Measurements from ENCODE around the gene CDC42BPA.
A peak's percentile ranks its signal among the peaks of the same experiment; 100 is the strongest.

Gene CDC42BPA

DNA sequence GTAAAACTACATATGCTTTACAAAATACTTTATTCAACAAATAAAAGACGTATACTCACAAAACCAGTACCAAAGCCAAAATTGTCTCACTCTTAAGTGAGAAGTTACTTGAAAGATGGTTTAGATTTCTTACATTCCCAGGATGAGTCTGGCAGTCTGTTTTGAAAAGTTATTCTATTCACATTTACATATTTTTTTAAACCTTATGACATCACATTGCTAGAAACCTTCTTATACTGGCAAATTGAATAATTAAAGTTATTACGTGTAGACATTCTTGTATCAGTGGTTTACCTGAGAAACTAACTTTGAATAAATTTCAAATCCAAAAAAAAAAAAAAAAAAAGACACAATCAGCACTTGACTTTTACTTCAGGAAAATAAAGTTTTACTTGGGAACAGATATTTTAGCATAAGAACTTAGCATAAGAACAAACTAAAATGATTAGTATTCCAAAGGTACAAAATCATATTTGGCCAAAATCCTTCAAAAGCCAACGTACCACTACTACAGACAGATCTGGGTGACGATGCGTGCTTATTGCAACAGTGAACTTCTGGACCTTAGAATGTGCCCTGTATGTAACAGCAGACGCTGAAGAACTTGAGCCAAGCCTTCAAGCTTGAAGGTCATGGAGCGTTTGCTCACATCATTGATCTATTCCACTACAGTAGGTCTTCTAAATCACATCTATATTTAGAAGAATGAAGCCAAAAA lies 2.5 kb downstream of the CDC42BPA start:
- no peak for DNase-seq (ENCODE audit: extremely low spot score)
- TF ChIP-seq ZNF384 (IDR thresholded peaks at IDR 0.05) (peak; percentile 93), HDGF (IDR thresholded peaks at IDR 0.05; ENCODE audit: borderline replicate concordance) (no peak)
- ChIA-PET POLR2A (interaction anchor here (1.0 kb wide), 1 partner anchor 115 kb away, joined by 5 read pairs; no protein-coding TSS in a partner anchor), CTCF (no interaction called here)

DNA sequence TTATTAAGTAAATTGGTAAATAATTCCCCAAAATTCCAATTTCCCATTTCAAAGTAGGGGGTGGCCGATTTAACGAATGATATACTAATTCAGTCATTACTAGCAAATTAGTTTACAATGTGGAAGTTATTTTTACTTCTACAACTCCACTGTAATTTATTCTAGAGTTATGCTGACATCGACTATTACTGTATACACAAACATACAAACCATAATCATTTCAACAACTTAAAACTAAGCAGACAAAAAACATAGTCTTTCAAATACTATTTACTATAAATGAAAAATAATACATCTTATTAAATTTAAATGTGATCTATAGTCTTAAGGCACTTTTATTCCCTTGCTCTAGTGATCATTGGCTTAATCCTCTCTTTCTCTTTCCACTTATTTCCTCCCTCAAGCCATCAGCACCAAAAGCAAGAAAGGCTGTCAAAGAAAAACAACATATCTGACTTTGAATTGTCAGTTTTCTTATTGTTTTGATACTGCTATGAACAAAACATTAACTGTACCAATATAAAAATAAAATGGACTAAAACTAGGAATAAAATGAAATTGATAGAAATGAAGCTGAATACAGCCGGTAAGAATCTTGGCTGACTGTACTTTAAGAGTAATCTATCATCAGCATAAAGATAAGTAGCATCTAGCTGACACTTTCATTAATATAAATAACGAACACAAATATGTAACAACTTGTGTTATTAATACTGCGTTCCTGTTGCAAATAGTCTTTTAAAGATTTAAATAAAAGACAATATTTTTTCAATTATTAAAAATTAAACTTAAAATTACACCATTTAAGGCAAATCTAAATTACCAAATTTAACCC lies 4.1 kb downstream of the CDC42BPA start:
- POLR2A ChIA-PET, result interaction anchor here (0.9 kb wide), 1 partner anchor 375 kb away, joined by 3 read pairs; no protein-coding TSS in a partner anchor
- CTCF ChIA-PET, result no interaction called here
- DNase-seq (ENCODE audit: extremely low spot score), result no peak
- TF ChIP-seq, protein P1, sequence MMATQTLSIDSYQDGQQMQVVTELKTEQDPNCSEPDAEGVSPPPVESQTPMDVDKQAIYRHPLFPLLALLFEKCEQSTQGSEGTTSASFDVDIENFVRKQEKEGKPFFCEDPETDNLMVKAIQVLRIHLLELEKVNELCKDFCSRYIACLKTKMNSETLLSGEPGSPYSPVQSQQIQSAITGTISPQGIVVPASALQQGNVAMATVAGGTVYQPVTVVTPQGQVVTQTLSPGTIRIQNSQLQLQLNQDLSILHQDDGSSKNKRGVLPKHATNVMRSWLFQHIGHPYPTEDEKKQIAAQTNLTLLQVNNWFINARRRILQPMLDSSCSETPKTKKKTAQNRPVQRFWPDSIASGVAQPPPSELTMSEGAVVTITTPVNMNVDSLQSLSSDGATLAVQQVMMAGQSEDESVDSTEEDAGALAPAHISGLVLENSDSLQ (IDR thresholded peaks at IDR 0.05), result peak; percentile 54
- TF ChIP-seq CTBP1 (IDR thresholded peaks at IDR 0.05; ENCODE audit: borderline replicate concordance), result no peak

DNA sequence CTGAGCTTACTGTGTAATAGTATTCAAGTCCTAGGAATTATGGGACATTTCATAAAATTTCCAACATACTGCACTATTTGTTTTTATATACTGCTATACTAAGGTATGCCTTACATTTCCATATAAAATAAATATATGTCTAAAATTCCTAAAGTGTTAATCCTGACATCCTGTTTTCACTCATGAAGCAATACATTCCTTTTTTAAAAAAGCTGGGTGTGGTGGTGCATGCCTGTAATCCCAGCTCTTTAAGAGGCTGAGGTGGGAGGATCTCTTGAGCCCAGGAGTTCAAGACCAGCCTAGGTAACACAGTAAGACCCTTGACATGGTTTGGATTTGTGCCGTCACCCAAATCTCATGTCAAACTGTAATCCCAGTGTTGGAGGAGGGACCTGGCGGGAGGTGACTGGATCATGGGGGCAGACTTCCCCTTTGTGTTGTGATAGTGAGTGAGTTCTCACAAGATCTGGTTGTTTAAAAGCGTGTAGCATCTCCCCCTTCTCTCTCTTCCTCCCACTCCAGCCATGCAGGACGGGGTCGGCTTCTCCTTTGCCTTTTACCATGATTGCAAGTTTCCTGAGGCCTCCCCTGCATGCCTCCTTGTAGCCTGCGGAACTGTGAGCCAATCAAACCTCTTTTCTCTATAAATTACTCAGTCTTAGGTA lies 5.8 kb downstream of the CDC42BPA start:
- no peak for DNase-seq (ENCODE audit: extremely low spot score)
- POLR2A ChIA-PET, result no interaction called here
- CTCF ChIA-PET, result interaction anchor here (0.6 kb wide), 1 partner anchor 155 kb away, joined by 3 read pairs; no protein-coding TSS in a partner anchor
- no peak for TF ChIP-seq HDGF (IDR thresholded peaks at IDR 0.05; ENCODE audit: borderline replicate concordance)
- TF ChIP-seq TARDBP (IDR thresholded peaks at IDR 0.05), result no peak
- TF ChIP-seq SP1 (IDR thresholded peaks at IDR 0.05), result no peak
- no peak for TF ChIP-seq ZNF384 (IDR thresholded peaks at IDR 0.05)
- TF ChIP-seq LEF1 (IDR thresholded peaks at IDR 0.05; ENCODE audit: borderline replicate concordance), result no peak
- no peak for TF ChIP-seq L3MBTL2 (conservative IDR thresholded peaks at IDR 0.05)
- TF ChIP-seq FOXA1 (IDR thresholded peaks at IDR 0.05), result no peak
- TF ChIP-seq FOXK2 (IDR thresholded peaks at IDR 0.05), result no peak
- no peak for TF ChIP-seq FOXM1 (IDR thresholded peaks at IDR 0.05; ENCODE audit: borderline replicate concordance)
- no peak for TF ChIP-seq BHLHE40 (IDR thresholded peaks at IDR 0.05; ENCODE audit: borderline replicate concordance)
- no peak for TF ChIP-seq ARNT (IDR thresholded peaks at IDR 0.05)
- no peak for TF ChIP-seq NFRKB (IDR thresholded peaks at IDR 0.05)
- TF ChIP-seq ELF4 (IDR thresholded peaks at IDR 0.05), result no peak
- TF ChIP-seq, protein P1 (IDR thresholded peaks at IDR 0.05), result no peak
- TF ChIP-seq SUZ12 (IDR thresholded peaks at IDR 0.05), result no peak
- no peak for TF ChIP-seq CTBP1 (IDR thresholded peaks at IDR 0.05; ENCODE audit: borderline replicate concordance)

DNA sequence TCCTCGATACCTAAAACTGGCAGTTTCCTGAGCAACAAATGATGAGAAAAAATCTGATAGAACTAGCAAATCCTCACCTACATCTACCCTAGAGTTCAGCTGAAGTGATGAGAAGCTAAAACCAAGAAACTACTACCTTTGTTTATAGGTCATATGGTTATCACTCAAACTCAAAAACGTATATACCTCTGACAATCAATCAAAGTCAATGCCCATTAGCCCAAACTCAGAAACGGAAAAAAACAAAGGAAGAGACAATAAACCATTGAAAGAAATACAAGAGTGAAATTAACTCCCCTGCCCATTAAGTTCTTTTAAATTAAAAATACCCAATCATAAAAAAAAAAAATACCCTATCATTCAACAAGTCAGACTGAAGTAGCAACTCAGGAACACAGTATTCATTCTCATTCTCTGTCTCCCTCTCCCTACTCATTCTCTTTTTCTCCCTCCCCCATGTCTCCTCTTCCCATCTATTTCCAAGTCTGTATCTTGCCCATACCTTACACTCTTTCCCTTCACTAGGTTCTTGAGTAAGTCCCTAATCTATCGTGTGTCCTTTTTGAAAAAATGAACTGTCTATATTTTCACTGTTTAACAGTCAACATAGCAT lies 6.8 kb downstream of the CDC42BPA start:
- TF ChIP-seq, protein P1 (IDR thresholded peaks at IDR 0.05), result peak; percentile 88
- TF ChIP-seq HDGF (IDR thresholded peaks at IDR 0.05; ENCODE audit: borderline replicate concordance) (no peak), ZNF384 (IDR thresholded peaks at IDR 0.05) (peak; percentile 33; the same call in 1 of the 2 replicates)
- ChIA-PET CTCF (no interaction called here), POLR2A (no interaction called here)
- no peak for DNase-seq (ENCODE audit: extremely low spot score)

DNA sequence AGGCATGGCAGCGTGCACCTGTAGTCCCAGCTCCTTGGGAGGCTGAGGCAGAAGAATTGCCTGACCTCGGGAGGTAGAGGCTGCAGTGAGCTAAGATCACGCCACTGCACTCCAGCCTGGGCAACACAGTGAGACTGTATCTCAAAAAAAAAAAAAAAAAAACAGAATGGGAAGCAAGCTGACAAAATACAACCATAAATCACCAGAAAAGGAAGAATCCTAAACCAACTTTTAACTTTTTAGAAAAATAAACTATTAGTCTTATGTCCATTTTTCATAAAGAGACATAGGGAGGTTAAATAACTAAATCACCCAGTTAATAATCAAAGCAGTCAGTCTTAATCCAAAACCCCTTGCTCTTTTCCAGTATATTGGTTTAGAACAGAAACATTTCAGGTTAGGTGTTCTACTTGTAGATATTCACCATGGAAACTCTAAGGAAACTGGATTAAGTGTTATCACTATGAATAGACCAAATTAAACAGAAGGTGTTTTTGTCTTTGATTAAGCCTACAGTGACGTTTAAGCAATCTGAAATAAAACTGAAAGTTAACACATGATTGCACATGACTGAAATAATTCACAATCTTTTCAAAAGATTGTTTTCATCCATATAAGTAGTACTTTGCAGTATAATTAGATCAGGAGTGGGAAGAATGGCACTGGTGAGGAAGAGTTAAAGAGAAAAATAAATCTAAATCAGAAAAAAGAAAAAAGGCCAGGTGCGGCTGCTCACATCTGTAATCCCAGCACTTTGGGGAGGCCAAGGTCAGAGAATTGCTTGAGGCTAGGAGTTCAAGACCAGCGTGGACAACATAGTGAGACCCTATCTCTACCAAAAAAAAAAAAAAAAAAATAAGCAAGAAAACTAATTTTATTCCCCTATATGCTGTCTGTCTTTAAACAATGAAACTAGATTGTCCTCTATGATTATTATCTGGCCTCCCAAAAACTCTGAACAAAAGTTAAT lies 9.6 kb downstream of the CDC42BPA start:
- CTCF ChIA-PET, result interaction anchor here (0.6 kb wide), 2 partner anchors 15 to 670 kb away, joined by 3 to 5 read pairs; no protein-coding TSS in a partner anchor

More for the DNA sequence above, 9.6 kb downstream of the CDC42BPA start:
- no peak for DNase-seq (ENCODE audit: extremely low spot score)
- POLR2A ChIA-PET, result no interaction called here
- no peak for TF ChIP-seq BHLHE40 (IDR thresholded peaks at IDR 0.05; ENCODE audit: borderline replicate concordance)
- TF ChIP-seq ZNF384 (IDR thresholded peaks at IDR 0.05), result peak; percentile 81
- TF ChIP-seq SUZ12 (IDR thresholded peaks at IDR 0.05), result no peak
- no peak for TF ChIP-seq CTBP1 (IDR thresholded peaks at IDR 0.05; ENCODE audit: borderline replicate concordance)
- no peak for TF ChIP-seq SP1 (IDR thresholded peaks at IDR 0.05)
- no peak for TF ChIP-seq FOXK2 (IDR thresholded peaks at IDR 0.05)
- TF ChIP-seq NFRKB (IDR thresholded peaks at IDR 0.05), result no peak
- no peak for TF ChIP-seq TARDBP (IDR thresholded peaks at IDR 0.05)
- TF ChIP-seq LEF1 (IDR thresholded peaks at IDR 0.05; ENCODE audit: borderline replicate concordance), result no peak
- no peak for TF ChIP-seq L3MBTL2 (conservative IDR thresholded peaks at IDR 0.05)
- no peak for TF ChIP-seq ARNT (IDR thresholded peaks at IDR 0.05)
- TF ChIP-seq, protein P1 (IDR thresholded peaks at IDR 0.05), result peak; percentile 49; the same call in 1 of the 2 replicates
- no peak for TF ChIP-seq FOXA1 (IDR thresholded peaks at IDR 0.05)
- TF ChIP-seq ELF4 (IDR thresholded peaks at IDR 0.05), result no peak
